Fibroblast of upper back skin (primary cell): ENCODE results near the gene MROH2A.
"Not testable (repeated sequence)": the region's sequence is repeated elsewhere in the genome, so short reads cannot be mapped to it uniquely, and the experiment has no call there.

Experiments
- DNase-seq: peaks from one replicate; pipeline ENCODE4 v3.0.0-alpha.2; 2013

MROH2A gene

DNA sequence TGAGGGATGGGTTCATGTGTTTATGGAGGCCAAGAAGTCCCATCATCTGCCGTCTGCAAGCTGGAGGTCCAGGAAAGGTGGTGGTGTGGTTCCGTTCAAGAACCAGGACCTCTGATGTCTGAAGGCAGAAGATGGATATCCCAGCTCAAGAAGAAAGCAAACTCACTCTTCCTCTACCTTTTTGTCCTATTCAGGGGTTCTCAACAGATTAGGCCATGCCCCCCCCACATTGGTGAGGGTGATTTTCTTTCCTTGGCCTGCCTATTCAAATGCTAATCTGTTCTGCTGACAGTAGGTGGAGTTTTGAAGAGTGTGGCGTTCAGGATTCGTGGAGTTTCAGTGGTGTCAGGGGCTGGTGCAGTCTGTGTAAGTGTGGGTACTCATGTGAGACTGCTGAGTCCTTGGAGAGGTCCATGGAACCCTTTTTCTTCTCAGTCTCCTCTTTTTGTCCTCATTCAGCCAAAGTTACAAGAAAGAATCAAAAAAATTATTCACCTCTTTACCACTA, 84.2 kb downstream of the MROH2A start:
- DNase-seq, result no peak

GRCh38 chr2:233865838-233866237, 87.7 kb downstream of the MROH2A start:
- DNase-seq, result no peak

DNA sequence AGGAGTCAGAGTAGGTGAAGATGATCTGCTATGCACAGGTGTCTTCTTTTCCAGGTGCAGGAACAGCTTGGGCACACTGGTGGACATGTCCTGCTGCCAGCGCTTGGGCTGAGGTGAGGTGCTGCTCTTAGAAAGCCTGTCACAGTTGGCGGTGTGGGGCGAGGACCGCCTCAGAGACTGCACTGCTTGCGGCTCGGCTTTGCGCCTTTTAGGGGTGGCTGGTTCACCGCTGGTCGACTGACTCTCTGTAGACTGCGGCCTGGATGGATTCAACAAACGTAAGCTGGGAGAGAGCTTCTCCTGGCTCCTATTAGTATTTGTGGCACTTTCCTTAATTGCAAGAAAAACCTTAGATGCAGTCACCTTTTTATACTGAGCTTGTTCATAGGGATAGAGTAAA, 88.3 kb downstream of the MROH2A start:
- no peak for DNase-seq

- DNase-seq, result peak; percentile 55
Measured at GRCh38 chr2:233867993-233868532, 89.9 kb downstream of the MROH2A start, which contains the start of gene MSL3B. MSL3B (minus strand) TSS chr2:233868386.

DNA sequence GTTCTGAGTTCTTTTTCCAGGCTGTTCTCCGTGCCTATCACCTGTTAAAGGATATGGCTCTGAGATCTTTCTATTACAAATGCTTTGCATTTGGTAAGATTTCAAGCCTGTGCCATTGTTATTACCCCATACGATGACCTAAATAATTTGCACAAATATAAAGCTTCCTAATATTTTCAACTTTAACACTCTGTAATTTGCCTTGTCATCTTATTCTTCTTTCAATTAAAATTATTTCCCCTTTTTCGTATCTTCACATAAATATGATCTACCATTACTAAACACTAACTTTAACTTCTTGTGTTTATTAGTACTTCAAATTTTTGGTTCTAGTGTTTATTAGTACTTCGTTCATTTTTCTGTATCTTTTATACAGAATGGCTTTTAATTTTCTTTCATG, 93.3 kb downstream of the MROH2A start:
- DNase-seq, result no peak

GRCh38 chr2:233872125-233872524, 94.0 kb downstream of the MROH2A start:
- DNase-seq, result not testable (repeated sequence)

DNA sequence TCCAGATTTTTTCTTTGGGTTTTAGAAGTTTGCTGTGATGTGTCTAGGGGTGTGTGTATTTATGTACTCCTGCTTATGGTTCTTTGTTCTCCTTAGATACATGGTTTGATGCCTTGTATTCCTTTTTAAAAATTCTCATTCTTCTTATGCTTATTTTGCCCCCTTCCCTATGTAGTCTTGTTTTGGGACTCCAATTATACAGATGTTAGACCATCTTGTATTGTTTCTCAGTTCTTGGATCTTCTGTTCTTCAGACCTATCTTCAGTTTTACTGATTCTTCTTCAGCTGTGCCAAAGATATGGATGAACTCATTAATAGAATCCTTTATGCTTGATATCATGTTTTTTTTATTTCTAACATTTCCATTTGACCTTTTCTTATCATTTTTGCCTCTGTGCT, 104.2 kb downstream of the MROH2A start:
- no peak for DNase-seq
